GM19372 (cell line): Measurements from ENCODE around the gene DHX29.

ENCODE experiments used
- ATAC-seq: cut with Tn5 transposase; IDR thresholded peaks from one replicate; pipeline ENCODE4 v1.9.1; 2021; ENCODE audit warnings: mild to moderate bottlenecking, low read depth, moderate library complexity; ENCODE audit not compliant: unreplicated experiment

Gene DHX29, protein sequence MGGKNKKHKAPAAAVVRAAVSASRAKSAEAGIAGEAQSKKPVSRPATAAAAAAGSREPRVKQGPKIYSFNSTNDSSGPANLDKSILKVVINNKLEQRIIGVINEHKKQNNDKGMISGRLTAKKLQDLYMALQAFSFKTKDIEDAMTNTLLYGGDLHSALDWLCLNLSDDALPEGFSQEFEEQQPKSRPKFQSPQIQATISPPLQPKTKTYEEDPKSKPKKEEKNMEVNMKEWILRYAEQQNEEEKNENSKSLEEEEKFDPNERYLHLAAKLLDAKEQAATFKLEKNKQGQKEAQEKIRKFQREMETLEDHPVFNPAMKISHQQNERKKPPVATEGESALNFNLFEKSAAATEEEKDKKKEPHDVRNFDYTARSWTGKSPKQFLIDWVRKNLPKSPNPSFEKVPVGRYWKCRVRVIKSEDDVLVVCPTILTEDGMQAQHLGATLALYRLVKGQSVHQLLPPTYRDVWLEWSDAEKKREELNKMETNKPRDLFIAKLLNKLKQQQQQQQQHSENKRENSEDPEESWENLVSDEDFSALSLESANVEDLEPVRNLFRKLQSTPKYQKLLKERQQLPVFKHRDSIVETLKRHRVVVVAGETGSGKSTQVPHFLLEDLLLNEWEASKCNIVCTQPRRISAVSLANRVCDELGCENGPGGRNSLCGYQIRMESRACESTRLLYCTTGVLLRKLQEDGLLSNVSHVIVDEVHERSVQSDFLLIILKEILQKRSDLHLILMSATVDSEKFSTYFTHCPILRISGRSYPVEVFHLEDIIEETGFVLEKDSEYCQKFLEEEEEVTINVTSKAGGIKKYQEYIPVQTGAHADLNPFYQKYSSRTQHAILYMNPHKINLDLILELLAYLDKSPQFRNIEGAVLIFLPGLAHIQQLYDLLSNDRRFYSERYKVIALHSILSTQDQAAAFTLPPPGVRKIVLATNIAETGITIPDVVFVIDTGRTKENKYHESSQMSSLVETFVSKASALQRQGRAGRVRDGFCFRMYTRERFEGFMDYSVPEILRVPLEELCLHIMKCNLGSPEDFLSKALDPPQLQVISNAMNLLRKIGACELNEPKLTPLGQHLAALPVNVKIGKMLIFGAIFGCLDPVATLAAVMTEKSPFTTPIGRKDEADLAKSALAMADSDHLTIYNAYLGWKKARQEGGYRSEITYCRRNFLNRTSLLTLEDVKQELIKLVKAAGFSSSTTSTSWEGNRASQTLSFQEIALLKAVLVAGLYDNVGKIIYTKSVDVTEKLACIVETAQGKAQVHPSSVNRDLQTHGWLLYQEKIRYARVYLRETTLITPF (N-terminal part only)

DNA sequence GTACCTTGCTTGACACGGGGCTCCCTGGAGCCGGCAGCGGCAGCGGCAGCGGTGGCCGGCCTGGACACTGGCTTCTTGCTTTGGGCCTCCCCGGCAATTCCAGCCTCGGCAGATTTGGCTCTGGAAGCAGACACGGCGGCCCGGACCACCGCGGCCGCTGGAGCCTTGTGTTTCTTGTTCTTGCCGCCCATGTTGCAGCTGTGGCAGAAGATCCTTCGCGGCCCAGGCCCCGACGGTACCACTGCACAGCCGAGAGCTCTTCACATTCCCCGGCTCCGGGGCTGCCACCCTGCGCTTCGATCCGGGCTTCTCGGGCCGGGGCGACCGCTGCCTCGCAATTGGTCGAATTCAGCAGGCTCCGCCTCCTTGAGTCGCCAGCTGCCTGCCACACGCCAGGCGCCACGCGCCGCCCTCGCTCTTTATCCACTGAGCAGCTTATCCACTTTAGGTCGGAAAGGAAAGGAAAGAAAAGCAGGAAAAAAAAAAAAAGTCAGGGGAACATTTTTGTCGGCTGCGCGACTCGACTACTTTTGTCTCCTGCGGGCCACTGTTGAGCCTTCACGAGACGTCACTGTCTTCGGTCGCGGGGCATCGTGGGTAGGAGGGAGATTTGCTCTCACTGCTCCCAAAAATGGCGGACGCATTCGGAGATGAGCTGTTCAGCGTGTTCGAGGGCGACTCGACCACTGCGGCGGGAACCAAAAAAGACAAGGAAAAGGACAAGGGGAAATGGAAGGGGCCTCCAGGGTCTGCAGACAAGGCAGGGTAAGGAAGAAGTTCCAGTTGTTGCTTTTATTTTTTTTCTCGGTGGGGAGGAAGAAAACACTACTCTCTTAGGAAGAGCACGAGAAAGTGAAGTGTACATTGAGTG is at the start of gene DHX29, which contains the start of gene MTREX:
TSS of gene DHX29 (minus strand) at position 312 of the 871 bp plus-strand sequence. CDS start at position 191, 121 bp downstream.
TSS of gene MTREX (plus strand) at position 607 of the 871 bp plus-strand sequence. CDS start at position 632, 25 bp downstream.
- ATAC-seq, result peak; percentile 91

DNA sequence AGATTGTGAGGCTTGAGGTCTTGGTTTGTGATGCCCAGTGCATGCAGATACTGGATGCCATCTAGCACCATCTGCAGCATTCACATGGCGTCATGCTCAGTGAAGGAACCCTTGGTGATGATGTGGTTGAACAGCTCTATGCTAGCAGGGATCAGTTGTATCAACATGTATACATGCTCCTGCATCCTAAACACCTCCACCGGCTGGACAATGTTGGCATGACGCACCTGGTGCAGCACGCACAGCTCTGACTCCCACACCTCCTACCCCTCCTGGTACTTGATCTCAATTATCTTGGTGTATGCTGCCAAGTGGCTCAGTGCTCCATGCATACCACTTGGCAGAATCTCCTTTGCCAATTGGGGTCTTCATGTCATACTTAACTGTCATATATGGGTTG is 49.4 kb upstream of the DHX29 start:
- ATAC-seq, result no peak

DNA sequence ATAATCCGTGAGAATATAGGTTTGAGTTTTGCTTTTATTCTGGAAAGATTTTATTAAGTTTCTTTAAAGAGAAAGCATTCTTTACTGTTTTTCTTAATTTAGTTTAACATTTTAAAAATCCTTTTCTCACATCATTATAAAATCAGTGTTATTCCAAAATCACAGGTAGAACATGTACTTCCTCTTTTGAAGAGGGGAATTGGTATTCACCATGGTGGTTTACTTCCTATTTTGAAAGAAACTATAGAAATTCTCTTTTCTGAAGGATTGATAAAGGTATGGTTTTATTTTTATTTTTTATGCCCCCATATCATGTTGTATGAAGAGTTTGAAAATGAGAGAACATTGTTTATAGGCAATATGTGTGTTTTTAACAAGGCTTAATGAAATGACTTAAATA is 43.3 kb upstream of the DHX29 start:
- ATAC-seq, result no peak

DNA sequence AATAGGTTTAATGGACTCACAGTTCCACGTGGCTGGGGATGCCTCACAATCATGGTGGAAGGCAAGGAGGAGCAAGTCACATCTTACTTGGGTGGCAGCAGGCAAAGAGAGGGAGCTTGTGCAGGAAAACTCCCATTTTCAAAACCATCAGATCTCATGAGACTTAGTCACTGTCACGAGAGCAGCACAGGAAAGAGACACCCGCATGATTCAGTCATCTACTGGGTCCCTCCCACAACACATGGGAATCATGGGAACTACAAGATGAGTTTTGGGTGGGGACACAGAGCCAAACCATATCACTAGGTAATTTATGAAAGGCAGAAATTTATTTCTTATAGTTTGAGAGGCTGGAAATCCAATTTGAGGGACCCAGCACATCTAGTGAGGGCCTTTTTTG is 40.3 kb upstream of the DHX29 start:
- no peak for ATAC-seq

DNA sequence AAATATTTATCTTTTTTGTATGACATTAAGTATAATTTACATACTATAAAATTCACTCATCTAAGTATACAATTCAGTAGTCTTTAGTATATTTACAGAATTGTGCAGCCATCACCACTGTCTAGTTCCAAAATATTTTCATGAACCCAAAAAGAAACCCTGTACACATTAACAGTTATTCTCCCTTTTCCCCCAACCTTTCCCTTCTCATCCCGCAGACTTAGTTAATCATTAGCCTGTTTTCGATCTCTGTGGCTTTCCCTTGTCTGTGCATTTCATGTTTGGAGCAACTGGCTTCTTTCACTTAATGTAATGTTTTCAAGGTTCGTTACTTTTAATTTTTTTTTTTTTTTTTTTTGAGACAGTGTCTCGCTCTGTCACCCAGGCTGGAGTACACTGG is 37.8 kb upstream of the DHX29 start:
- no peak for ATAC-seq

DNA sequence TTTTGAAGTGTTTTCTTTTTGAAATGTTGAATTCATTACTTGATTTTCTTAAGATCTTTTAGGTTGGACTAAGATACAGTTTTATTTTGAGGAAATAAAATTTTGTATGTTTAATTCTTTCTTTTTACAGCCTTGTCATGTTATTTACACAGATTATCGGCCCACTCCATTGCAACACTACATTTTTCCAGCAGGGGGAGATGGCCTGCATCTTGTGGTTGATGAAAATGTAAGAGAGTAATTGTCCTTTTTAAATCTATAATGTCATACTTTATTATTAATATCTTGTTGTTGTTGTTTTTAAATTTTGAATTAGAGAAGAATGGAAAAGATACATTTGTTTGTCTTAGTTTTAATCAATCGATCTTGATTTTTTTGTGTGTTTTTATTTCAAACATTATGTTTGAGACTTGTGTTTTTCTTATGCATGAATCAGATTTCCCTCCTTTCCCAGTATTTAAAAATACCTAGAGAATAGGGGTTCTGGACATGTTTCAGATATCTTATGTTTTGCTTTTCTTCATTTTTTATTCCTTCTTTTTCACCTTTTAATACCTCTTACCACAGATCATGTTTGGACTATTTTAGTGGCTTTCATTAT is 37.0 kb upstream of the DHX29 start:
- no peak for ATAC-seq

DNA sequence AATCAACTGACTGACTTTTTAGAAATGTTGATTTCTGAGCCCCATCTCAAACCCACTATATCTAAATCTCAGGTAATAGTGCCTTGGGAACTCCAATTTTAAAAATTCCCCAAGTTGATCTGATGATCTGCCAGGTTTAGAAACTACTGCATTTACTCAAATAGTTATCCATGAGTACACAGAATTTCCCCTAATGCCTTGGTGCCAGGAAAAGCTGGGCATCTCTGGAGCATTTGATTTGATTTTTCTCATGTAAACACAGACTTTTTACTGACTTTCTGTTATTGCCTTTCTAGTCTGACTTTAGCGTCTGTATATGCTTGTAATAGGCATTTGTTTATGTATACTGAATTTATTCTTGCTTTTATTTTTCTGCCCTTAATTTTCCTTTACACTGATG is 36.1 kb upstream of the DHX29 start:
- ATAC-seq, result no peak

DNA sequence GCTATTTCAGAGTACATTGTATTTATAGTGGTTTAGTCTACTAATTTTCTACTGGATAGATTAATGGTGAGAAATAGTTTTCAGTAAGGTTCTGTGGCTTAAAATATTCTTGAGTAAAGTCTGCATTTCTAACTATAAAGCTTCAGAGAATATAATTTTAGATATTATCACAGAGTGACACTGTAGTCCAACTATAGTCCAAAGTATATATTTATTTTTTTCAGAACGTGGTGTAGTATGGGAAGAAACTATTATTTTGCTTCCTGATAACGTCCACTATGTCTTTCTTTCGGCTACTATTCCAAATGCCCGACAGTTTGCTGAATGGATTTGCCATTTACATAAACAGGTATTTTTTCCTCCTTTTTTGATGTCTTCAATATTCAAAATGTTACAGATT is 35.6 kb upstream of the DHX29 start:
- ATAC-seq, result no peak

DNA sequence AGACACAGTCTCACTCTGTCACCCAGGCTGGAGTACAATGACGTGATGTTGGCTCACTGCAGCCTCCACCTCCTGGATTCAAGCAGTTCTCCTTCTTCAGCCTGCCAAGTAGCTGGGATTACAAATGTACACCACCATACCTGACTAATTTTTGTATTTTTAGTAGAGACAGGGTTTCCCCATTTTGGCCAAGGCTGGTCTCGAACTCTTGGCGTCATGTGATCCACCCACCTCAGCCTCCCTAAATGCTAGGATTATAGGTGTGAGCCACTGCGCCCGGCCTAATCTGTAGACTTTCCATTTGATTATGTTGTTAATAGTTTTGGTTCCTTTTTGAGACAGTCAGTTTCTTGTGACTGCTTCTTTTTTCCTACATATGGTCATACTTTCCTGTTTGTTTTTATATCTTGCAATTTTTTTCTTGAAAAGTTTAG is 31.3 kb upstream of the DHX29 start:
- peak; percentile 89 for ATAC-seq

DNA sequence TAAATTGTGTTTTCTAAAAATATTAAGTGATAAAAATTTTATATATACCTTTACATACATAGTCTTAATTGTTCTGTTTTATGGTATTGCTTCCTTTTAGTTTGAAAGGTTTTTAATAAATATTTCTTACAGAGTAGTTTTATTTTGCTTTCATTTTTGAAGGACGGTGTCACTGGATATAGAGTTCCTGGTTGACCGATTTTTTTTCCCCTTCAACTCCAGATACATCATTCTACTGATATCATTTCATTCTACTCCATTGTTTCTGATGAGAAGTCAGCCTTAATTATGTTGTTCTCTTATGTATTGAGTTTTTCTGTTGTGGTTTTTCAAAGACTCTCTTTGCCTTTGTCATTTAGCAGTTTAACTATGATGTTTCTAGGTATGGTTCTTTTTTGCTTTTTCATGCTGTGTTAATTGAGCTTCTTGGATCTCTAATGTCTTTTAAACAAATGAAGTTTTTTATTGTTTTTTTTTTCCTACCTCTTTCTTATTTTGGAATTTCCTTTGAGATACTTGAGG is 30.7 kb upstream of the DHX29 start:
- ATAC-seq, result no peak

DNA sequence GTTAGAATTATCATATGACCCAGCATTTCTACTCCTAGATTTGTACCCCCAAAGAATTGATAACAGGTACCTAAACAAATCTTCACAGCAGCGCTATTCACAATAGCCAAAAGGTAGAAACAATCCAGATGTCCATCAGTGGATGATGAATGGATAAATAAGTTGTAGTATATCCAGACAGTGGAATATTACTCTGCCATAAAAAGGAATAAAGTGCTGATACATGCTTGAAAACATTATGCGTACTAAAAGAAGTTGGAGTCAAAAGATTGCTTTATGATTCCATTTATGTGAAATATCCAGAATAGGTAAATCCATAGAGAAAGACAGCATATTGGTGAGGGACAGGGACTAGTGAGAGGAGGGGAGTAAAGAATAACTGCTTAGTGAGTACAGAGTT is 26.3 kb upstream of the DHX29 start:
- ATAC-seq, result no peak

DNA sequence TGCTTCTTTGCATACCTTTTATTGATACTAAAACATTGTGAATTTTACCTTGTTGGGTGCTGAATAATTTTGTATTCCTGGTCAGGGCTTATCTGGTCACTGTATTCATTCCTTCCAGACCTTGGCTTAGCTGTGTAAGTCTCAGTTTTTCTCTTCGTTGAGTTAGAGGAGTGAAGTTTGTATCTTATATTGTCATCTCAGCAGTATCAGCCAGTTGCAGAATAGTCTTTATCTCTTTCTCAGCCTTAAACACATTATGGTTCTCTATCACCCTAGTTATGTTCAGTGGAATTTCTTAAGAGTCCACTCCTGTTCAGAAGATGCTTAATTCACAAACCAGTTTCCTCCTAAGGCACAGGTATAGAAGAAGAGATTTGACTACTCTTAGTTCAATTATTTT is 25.5 kb upstream of the DHX29 start:
- ATAC-seq, result no peak

DNA sequence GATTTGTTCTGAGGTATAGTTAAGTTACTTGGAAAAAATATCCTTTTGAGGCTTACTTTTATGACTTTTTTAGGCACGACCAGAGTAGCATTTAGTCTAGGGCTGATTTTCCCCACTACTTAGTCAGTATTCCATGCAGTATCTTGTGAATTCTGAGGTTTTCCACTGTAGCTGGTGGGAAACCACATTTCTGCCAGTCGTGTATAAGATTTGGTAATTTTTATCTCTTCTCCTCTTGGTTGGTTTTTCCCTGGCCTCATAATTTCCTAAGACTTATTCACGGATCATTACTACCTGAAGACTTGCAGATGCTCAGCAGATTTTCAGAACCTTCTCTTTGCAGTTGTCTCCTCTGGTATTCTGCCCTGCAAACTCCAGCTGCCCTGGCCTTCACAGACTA is 23.8 kb upstream of the DHX29 start:
- no peak for ATAC-seq

DNA sequence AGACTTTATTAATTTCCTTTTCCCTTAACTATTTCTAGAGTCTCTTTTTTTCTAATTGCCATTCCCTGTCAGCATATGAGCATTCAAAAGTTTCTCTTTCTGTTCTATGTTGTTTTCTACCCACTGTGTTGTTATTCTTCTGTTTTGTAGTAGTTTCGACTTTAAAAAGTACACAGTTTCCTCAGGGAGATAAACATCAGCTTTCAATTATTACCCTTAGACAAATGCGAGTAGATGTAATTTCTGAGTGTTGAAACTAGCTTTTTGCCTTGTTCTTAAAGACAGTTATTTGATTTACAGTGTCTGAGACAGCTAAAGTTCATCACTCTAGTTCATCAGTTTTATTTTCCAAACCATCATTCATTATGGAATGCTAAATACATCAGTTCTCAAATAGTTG is 19.8 kb upstream of the DHX29 start:
- ATAC-seq, result no peak

DNA sequence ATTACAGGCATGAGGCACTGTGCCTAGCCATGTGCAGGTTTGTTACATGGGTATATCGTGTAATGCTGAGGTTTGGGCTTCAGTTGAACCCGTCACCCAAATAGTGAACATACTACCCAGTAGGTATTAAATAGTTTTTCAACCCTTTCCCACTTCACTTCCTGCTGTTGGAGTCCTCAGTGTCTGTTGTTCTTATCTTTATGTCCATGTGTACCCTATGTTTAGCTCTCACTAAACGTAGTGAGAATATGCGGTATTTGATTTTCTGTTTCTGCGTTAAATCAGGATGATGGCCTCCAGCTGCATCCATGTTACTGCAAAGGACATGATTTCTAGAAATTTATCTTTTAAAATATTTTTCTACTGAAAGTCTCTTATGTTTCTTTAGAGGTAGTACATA is 18.1 kb upstream of the DHX29 start:
- no peak for ATAC-seq

DNA sequence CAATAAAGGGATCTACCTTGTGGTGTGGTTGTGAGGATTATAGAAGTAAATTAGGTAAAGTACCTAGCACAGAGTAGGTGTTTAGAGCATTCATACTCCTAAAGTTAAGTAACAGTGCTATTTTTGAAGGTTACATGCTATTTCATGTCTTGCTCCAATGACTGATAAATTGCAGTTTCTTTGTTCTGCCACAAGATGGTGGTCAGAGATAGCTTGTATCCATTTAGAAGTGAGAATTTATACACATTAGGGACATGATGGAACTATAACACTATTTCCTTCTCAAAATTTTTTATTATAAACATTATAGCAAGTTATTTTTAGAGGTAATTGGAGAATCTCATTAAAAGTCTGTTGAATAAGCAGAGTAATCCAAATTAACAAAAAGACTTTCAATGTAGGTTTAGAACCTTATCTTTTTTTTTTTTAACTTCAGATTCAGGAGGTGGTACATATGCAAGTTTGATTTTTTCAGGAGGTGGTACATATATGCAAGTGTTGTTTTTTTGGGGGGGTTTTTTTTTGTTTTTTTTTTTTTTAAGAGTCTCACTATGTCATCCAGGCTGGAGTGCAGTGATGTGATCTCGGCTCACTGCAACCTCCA is 17.4 kb upstream of the DHX29 start:
- no peak for ATAC-seq

DNA sequence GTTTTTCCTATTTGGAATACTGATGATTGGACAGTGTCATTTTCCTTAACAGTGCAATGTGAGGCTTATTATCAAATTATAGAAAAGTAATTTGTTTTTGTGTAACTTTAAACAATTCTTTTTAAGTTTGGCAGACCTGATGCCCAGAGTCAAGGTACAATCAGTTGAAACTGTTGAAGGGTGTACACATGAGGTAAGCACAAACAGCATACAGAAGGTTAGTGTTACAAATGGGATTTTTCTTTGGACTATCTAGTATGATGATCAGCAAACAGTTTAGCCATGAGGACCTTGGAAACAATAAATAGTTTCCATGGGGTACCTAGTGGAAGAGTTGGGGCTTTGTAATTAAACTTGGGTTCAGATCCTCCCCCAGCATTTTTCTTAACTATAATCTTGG is 16.5 kb upstream of the DHX29 start:
- no peak for ATAC-seq

DNA sequence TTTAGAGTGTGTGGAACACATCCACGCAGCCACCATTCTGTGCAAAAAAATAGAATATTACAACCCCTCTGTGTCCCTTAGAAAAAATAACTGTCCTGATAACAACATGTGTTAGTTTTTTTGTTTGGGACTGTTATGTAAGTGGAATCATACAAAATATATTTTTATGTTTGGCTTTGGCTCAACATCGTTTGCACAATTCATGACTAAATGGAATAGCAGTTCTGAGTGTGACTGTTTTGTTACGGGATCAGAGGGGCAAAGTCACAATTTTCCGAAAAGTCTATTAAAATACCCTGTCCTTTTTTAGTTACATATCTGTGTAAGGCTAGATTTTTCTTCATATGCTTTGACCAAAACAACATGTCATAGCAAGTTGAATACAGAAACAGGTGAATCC is 13.1 kb upstream of the DHX29 start:
- no peak for ATAC-seq

DNA sequence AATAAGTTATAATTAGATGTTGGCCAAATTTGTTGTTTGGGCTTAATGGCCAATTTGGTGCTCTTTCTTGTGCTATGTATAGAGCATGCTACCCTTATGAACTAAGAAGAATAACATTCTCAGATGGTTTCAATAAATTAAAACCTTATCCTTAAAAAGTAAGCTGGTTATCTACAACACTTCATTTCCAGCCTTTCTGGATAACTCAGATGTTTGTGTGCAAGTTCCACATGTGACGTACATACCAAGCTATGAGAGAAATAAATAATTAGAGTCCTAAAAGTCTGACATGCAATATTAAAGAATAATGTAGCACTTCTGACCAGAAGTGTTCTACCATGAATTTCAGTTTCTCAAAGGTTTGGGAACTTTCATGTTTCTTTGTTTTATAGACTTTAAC is 12.0 kb upstream of the DHX29 start:
- no peak for ATAC-seq
